SKM-1 treated with dmso at 0.1 percent for 144 hours (cell line): ENCODE data around the gene MRPS23.
A peak's percentile ranks its signal among the peaks of the same experiment; 100 is the strongest.

Experiments
- DNase-seq: peaks from one replicate; lab custom pipeline; 2025; ENCODE audit not compliant: unreplicated experiment; lab: John Stamatoyannopoulos, UW

Gene MRPS23

DNA sequence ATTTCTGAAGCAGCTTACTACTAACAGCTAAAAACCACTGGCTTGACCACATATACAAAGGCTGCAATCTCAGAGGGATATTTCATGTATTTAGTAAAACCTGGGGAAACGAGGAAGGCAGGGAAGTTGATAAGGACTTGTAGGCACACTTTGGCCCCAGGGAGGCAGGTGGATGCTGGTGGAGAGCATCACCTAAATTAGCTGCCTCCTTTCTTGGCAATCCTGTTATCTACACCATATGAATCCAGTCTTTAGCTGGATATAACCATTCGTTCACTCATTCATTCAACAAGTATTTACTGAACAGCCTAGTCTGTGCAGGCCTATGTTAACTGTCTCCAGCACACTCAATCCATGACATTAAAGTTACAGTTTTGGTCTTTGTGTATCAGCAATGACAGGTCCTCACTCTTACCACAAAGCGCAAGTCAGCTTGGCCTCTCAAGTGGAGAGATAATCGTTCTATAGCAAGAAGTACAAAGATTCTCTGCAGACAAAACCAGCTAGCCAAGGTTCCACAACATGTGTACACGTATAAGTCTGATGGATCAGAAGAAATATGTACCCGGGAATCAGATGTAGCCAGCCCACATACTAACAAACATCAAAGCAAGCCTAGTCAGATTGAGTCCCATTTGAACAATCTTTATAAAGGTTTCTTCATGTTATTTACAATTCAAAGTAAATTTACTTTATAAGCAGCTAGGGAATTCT is 10.8 kb downstream of the MRPS23 start:
- no peak for DNase-seq

- DNase-seq = no peak
These were observed 11.4 kb downstream of the MRPS23 start for GRCh38 chr17:57838453-57838852.

DNA sequence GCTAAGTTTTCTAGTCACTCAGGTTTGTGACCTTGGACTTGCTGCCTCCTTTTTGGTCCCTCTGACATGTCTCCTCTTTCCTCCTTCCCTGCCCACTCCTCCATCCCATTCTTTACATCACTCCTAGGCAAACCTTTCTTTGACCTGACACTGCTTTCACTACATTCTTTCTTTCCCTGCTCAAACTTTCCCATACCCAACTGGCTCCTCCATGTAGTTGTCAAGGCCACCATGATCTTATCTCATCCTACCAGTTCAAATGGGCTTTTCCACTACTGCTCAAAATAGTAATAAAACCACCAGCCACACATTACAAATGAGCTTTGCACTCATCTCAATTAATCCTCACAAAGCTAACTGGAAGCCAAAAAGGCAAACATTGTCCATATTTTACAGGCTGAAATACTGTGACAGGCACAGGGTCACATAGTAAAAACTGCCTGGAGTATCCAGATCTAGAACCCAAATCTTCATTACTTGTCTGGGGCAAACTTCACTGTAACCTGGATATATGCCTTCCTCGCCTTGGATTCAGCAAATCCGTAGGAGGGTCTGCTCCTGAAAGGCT is 14.4 kb downstream of the MRPS23 start:
- DNase-seq = no peak

GRCh38 chr17:57834146-57834741 is 15.6 kb downstream of the MRPS23 start:
- DNase-seq = no peak

- peak; percentile 85 for DNase-seq
These were observed 16.5 kb downstream of the MRPS23 start for GRCh38 chr17:57833179-57833939.

DNA sequence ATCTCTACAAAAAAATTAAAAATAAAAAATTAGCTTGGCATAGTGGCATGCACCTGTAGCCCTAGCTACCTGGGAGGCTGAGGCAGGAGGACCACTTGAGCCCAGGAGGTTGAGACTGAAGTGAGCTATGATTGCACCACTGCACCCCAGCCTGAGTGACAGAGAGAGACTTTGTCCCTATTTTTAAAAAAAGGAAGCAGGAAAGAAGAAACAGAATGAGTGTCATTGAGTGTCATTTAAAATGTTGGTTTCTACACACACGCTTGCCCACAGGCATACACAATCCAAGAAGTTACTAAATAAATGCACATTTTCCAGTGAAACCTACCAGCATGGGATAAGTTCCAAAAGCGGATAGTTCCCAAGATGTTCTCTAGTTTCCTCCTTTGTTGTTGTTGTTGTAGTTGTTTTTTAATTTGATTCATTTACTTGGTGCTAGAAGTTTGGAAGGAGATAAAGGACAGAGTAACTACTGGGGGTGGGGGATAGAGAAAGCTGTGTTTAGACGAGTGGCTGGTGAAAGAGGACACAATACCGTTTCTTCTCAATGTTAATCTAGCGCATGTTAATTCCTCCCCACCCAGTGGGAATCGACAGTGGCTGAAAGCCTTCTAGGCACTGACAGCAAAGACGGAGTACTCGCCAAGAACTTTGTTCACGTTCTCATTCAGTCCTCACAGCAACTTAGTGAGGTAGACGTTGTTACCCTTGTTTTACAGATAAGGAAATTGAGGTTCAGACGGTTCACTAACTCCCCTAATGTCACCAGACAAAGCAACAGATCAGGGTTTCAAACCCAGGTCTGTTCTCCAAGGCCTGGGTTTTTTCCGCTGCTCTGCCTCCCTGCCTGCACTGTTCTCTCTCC is 17.3 kb downstream of the MRPS23 start:
- peak; percentile 72 for DNase-seq

GRCh38 chr17:57830880-57831279 is 19.0 kb downstream of the MRPS23 start:
- no peak for DNase-seq

- DNase-seq = no peak
These were observed 26.1 kb downstream of the MRPS23 start for GRCh38 chr17:57823469-57824401.

DNA sequence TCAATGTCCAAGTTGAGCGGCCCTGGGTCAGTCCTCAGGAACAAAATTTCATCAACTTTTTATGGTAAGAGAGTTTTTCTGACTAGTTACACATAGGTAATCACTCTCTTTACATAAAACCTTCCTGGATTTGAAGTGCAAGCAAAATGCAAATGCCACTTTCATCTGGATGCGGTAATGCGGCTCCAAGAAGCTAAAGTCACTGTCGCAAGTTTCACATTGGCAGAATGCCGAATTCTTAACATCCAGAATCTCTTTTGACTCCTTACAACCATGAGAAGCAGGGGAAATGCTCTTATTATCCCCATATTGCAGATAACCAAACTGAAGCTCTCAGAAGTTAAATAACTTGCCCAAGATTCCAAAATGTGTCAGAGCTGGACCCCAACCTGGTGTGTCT is 30.0 kb downstream of the MRPS23 start:
- no peak for DNase-seq

DNA sequence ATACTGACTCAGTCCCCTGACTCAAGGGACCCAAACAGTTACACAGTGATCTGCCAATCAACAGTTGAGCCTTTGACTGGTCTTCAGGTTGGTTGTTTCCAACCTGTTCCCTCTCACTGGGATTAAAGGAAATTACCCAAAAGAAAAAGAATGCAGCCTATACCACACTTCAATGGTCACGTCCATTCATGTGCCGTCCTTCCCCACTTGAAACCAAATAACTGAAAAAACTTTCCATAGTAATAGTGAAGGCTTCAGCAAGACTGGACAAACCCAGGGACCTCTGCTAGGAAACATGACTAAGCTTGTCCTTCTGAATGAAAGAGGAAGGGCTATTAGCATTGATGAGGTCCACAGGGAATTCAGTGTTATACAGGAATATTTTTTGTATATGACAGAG is 30.6 kb downstream of the MRPS23 start:
- DNase-seq = no peak

- no peak for DNase-seq
These were observed 31.8 kb downstream of the MRPS23 start for GRCh38 chr17:57818066-57818465.

DNA sequence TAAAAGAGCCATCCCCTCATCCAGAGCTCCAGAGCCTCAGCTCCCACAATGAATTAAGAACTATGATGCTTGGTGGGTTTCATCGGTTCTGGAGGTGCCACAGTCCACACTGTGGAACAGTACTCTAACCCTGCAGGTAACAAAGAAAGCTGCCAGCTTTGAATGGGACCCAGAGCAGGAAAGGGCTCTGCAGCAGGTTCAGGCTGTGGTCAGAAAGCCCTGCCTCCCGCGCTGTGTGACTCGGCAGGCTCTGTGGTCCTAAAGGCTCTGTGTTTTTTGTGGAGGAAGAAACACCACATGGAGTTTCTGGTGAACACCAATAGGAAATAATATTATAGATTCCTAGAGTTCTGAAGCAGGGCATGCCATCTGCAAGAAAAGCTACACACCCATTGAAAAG is 32.5 kb downstream of the MRPS23 start:
- no peak for DNase-seq

DNA sequence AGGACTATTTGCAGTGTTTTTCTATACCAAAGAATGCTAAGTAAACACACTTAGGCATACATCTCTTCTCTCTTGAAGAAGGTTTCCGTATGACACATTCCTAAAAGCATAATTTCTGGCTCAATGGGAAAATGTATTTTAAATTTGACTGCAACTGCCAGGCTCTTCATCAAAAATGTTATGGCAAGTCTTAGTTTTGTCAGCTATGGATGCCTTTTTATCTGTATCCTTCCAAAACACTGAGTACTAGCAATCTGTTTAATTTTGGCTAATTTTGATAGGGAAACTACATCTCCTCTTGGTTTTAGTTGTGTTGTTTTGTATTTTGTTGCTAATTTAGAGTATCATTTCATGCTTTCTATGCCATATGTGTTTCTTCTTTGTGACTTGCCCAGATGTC is 35.4 kb downstream of the MRPS23 start:
- DNase-seq = no peak

GRCh38 chr17:57811638-57812280 is 38.1 kb downstream of the MRPS23 start:
- DNase-seq = no peak

- DNase-seq = peak; percentile 36
These were observed 38.9 kb downstream of the MRPS23 start for GRCh38 chr17:57810721-57811637.

DNA sequence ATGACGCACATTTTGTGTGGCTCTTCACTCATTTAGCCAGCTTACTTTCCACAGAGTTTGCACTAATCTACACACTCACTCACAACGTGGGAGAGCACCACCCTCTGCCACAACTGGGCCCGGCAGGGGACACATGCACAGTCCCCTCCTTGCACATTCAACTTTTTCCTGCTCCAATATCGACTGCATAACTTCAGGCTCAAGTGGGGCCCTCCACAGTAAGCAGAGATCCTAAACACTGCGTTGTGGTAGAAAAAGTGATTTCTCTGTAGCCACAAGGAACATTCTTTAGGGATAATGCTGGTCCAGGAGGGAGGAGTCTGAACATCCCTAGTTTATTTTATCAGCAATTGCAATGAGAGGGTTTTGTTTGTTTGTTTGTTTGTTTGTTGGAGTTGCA is 40.0 kb downstream of the MRPS23 start:
- no peak for DNase-seq

GRCh38 chr17:57808882-57809281 is 41.0 kb downstream of the MRPS23 start:
- DNase-seq = no peak

DNA sequence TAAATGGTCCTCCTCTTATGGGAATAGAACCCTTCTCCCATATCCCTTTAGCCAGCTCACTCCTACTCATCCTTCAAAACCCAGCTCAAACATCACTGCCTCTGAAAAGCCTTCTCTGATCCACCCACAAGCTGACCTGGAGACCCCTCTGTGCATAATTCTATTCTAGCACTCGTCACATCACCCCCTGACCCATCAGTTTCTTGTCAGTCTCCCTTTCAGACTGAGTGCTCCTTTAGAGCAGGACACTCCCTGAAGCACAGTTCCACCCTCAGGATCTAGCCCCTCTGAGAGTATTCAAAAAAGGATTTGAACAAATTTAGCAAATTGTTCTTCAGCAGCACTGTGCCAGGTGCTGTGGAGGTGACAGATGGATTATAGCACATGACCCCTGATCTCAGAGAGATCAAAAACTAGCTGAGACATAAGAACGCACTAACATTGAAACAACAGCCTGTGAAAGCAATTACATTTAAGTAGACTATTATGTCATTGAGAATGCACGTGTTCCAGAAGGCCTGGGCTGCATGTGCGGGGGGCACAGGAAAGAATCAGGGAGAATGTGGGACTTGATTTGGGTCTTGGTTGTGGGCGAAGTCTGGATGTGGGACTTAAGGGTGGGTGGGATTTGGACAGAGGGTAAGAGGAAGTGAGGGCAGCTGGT is 43.5 kb downstream of the MRPS23 start:
- DNase-seq = no peak
